SK-N-SH (cell line): ENCODE data around the gene PDE4D.

Source experiments
- CHD2 ChIP-seq: fragments of 150-350 bp; IDR thresholded peaks from 2 replicates; pipeline ENCODE4 v1.6.1; 2018; ENCODE audit warnings: low read length; ENCODE audit not compliant: partially characterized antibody
- ELF1 ChIP-seq: IDR thresholded peaks from 2 replicates; pipeline ENCODE4 v1.4.0; 2012
- EP300 ChIP-seq, 2 experiments: IDR thresholded peaks; 2 replicates each; pipeline versions ENCODE4 v1.4.0 to v1.6.1; 2012; ENCODE audit warnings: borderline replicate concordance in 1 of 2, low read depth in 1 of 2, low read length in 1 of 2
- EZH2phosphoT487 ChIP-seq: fragments of 200-600 bp; sonication (generic); IDR thresholded peaks from 2 replicates; pipeline ENCODE4 v1.6.1; 2017; ENCODE audit warnings: low read depth, mixed run types, mild to moderate bottlenecking, antibody characterized with exemption, moderate library complexity, borderline replicate concordance
- FOXJ3 ChIP-seq: sonication (generic); formaldehyde crosslinking; IDR thresholded peaks from 2 replicates; pipeline ENCODE4 v1.5.1; 2020; ENCODE audit warnings: mild to moderate bottlenecking, missing genetic modification reagents
- NFIC ChIP-seq: IDR thresholded peaks from 2 replicates; pipeline ENCODE4 v1.4.0; 2012; ENCODE audit warnings: borderline replicate concordance
- POLR2AphosphoS5 ChIP-seq: IDR thresholded peaks from 2 replicates; pipeline ENCODE4 v1.6.1; 2012; ENCODE audit warnings: low read depth, low read length
- SMC3 ChIP-seq: IDR thresholded peaks from 2 replicates; pipeline ENCODE4 v1.6.1; 2012; ENCODE audit warnings: low read depth, low read length, improper control_type of control experiment
- TAF1 ChIP-seq: IDR thresholded peaks from 2 replicates; pipeline ENCODE4 v1.6.1; 2012; ENCODE audit warnings: low read depth, mild to moderate bottlenecking, low read length, moderate library complexity, borderline replicate concordance
- TCF12 ChIP-seq: IDR thresholded peaks from 2 replicates; pipeline ENCODE4 v1.4.0; 2012
- TF ChIP-seq, protein P1 (sequence below): fragments of 200-600 bp; sonication (generic); IDR thresholded peaks from 2 replicates; pipeline ENCODE4 v1.6.1; 2017; ENCODE audit warnings: antibody characterized with exemption, mild to moderate bottlenecking, moderate library complexity
- TF ChIP-seq, protein P2 (sequence below): IDR thresholded peaks from 2 replicates; pipeline ENCODE4 v1.4.0; 2012; ENCODE audit warnings: low read depth, borderline replicate concordance
- TF ChIP-seq, protein P3 (sequence below): fragments of 150-350 bp; IDR thresholded peaks from 2 replicates; pipeline ENCODE4 v1.6.1; 2017; ENCODE audit warnings: antibody characterized with exemption, low read length, low read depth, borderline replicate concordance

DNA sequence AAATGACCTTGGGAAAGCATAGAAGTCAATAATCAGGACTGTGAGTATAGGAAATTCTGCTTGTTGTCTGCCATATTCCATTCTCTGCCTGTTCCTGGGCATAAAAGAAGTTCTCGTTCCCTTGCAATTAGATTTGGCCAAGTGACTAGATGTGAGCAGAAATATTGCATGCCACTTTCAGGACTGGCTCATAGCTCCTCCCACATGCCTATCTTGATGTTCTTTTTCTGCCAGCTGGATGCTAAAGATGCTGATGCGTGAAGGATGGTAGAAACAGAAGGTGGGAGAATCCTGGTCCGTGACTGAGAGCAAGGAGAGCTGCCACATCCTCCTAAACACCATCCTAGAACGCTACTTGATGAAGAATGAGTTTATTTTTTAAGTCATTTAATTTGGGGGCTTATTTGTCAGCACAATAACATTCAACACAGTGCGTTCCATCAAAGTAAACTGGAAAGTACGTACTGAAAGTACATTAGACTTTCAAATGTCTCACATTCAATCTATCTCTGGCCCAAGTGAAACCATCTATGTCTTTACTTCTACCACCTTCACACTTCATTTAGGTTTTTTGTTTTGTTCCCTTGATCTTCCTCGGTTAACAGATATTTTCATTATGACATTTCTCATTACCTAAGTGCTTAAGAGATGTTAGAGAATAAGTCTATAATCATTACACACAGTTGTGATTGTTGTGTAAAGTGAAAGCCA lies 662.1 kb downstream of the PDE4D start:
- TF ChIP-seq NFIC, result no peak
- TF ChIP-seq EP300 (IDR thresholded peaks at IDR 0.05; ENCODE audit: borderline replicate concordance in 1 of 2, low read depth in 1 of 2, low read length in 1 of 2), result no peak
- TF ChIP-seq, protein P1, sequence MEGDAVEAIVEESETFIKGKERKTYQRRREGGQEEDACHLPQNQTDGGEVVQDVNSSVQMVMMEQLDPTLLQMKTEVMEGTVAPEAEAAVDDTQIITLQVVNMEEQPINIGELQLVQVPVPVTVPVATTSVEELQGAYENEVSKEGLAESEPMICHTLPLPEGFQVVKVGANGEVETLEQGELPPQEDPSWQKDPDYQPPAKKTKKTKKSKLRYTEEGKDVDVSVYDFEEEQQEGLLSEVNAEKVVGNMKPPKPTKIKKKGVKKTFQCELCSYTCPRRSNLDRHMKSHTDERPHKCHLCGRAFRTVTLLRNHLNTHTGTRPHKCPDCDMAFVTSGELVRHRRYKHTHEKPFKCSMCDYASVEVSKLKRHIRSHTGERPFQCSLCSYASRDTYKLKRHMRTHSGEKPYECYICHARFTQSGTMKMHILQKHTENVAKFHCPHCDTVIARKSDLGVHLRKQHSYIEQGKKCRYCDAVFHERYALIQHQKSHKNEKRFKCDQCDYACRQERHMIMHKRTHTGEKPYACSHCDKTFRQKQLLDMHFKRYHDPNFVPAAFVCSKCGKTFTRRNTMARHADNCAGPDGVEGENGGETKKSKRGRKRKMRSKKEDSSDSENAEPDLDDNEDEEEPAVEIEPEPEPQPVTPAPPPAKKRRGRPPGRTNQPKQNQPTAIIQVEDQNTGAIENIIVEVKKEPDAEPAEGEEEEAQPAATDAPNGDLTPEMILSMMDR, result no peak
- no peak for TF ChIP-seq ELF1
- no peak for TF ChIP-seq CHD2
- no peak for TF ChIP-seq POLR2AphosphoS5
- TF ChIP-seq, protein P2, sequence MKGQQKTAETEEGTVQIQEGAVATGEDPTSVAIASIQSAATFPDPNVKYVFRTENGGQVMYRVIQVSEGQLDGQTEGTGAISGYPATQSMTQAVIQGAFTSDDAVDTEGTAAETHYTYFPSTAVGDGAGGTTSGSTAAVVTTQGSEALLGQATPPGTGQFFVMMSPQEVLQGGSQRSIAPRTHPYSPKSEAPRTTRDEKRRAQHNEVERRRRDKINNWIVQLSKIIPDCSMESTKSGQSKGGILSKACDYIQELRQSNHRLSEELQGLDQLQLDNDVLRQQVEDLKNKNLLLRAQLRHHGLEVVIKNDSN, result no peak
- no peak for TF ChIP-seq SMC3
- TF ChIP-seq TCF12, result no peak
- no peak for TF ChIP-seq EZH2phosphoT487
- TF ChIP-seq, protein P3, sequence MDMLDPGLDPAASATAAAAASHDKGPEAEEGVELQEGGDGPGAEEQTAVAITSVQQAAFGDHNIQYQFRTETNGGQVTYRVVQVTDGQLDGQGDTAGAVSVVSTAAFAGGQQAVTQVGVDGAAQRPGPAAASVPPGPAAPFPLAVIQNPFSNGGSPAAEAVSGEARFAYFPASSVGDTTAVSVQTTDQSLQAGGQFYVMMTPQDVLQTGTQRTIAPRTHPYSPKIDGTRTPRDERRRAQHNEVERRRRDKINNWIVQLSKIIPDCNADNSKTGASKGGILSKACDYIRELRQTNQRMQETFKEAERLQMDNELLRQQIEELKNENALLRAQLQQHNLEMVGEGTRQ, result no peak
- TF ChIP-seq TAF1, result no peak
- no peak for TF ChIP-seq FOXJ3 (CRISPR knock-in tag)
